GOT3 (cell line): ENCODE data around the gene CHCHD6.

Source experiments
- DNase-seq: peaks from one replicate; lab custom pipeline; 2025; ENCODE audit warnings: mixed read lengths; lab: John Stamatoyannopoulos, UW

Gene CHCHD6

GRCh38 chr3:126859415-126860246 is 155.6 kb downstream of the CHCHD6 start:
- DNase-seq, result no peak

- no peak for DNase-seq
These were observed 161.7 kb downstream of the CHCHD6 start for GRCh38 chr3:126865736-126866135.

- DNase-seq, result no peak
These were observed 162.2 kb downstream of the CHCHD6 start for GRCh38 chr3:126866175-126866759.

- no peak for DNase-seq
These were observed 163.3 kb downstream of the CHCHD6 start for GRCh38 chr3:126867190-126867862.

- no peak for DNase-seq
These were observed 163.8 kb downstream of the CHCHD6 start for GRCh38 chr3:126867863-126868200.

- DNase-seq, result no peak
These were observed 166.7 kb downstream of the CHCHD6 start for GRCh38 chr3:126870608-126871210.

- no peak for DNase-seq
These were observed 168.8 kb downstream of the CHCHD6 start for GRCh38 chr3:126872701-126873342.

GRCh38 chr3:126873416-126873815 is 169.4 kb downstream of the CHCHD6 start:
- DNase-seq, result no peak

- no peak for DNase-seq
These were observed 174.6 kb downstream of the CHCHD6 start for GRCh38 chr3:126878664-126879063.

GRCh38 chr3:126880901-126881300 is 176.9 kb downstream of the CHCHD6 start:
- no peak for DNase-seq

GRCh38 chr3:126881861-126882260 is 177.8 kb downstream of the CHCHD6 start:
- DNase-seq, result no peak

- DNase-seq, result no peak
These were observed 179.2 kb downstream of the CHCHD6 start for GRCh38 chr3:126883241-126883640.

- DNase-seq, result no peak
These were observed 181.4 kb downstream of the CHCHD6 start for GRCh38 chr3:126885425-126885824.

GRCh38 chr3:126886217-126886616 is 182.2 kb downstream of the CHCHD6 start:
- DNase-seq, result no peak

- no peak for DNase-seq
These were observed 183.6 kb downstream of the CHCHD6 start for GRCh38 chr3:126887686-126888085.

GRCh38 chr3:126888186-126888760 is 184.2 kb downstream of the CHCHD6 start:
- no peak for DNase-seq

GRCh38 chr3:126889276-126890201 is 185.5 kb downstream of the CHCHD6 start:
- no peak for DNase-seq

GRCh38 chr3:126891141-126891540 is 187.1 kb downstream of the CHCHD6 start:
- DNase-seq, result no peak

- no peak for DNase-seq
These were observed 187.8 kb downstream of the CHCHD6 start for GRCh38 chr3:126891791-126892190.

GRCh38 chr3:126893651-126894050 is 189.6 kb downstream of the CHCHD6 start:
- no peak for DNase-seq

GRCh38 chr3:126894475-126894874 is 190.4 kb downstream of the CHCHD6 start:
- no peak for DNase-seq
